Endodermal cell (in vitro differentiated cells): Measurements from ENCODE around the gene HCRTR2. TPM values are rescaled to one million over a fixed set of nuclear protein-coding genes. Genes with fewer than 3 reads are reported as not detected.

Source experiments
- DNase-seq: peaks from one replicate; pipeline ENCODE4 v3.0.0-alpha.2; 2017
- H3K27ac ChIP-seq: 2 replicates; pipeline ENCODE4 v1.5.1; 2013; ENCODE audit warnings: mild to moderate bottlenecking, low read depth, low read length, moderate library complexity
- H3K27me3 ChIP-seq: 2 replicates; pipeline ENCODE4 v1.6.1; 2013; ENCODE audit warnings: mild to moderate bottlenecking, low read length, moderate library complexity; ENCODE audit not compliant: insufficient read depth, control insufficient read depth, poor library complexity, severe bottlenecking
- H3K36me3 ChIP-seq: 2 replicates; pipeline ENCODE4 v1.7.0; 2013; ENCODE audit warnings: mild to moderate bottlenecking, low read length, moderate library complexity; ENCODE audit not compliant: control insufficient read depth, insufficient read depth
- H3K4me1 ChIP-seq: one replicate; pipeline ENCODE4 v1.7.0; 2013; ENCODE audit warnings: low read length; ENCODE audit not compliant: control insufficient read depth, insufficient read depth
- H3K4me3 ChIP-seq: 2 replicates; pipeline ENCODE4 v1.5.1; 2013; ENCODE audit warnings: mild to moderate bottlenecking, low read length, moderate library complexity
- H3K9ac ChIP-seq: 2 replicates; pipeline ENCODE4 v1.6.1; 2013; ENCODE audit warnings: mild to moderate bottlenecking, low read length, moderate library complexity; ENCODE audit not compliant: poor library complexity, severe bottlenecking; ENCODE audit errors: extremely low read depth
- H3K9me3 ChIP-seq: 2 replicates; pipeline ENCODE4 v1.6.1; 2013; ENCODE audit warnings: mild to moderate bottlenecking, low read length, moderate library complexity; ENCODE audit not compliant: control insufficient read depth
- H3K27ac Mint-ChIP-seq: 2 replicates; pipeline ENCODE4 v1.8.0; 2020; ENCODE audit warnings: mixed read lengths
- H3K27me3 Mint-ChIP-seq: 2 replicates; pipeline ENCODE4 v1.8.0; 2021; ENCODE audit warnings: mild to moderate bottlenecking, mixed read lengths; ENCODE audit not compliant: insufficient read depth
- H3K36me3 Mint-ChIP-seq: 2 replicates; pipeline ENCODE4 v1.8.0; 2020; ENCODE audit warnings: low read depth, mixed read lengths
- H3K4me1 Mint-ChIP-seq: 2 replicates; pipeline ENCODE4 v1.8.0; 2020; ENCODE audit warnings: mixed read lengths
- H3K4me3 Mint-ChIP-seq: 2 replicates; pipeline ENCODE4 v1.8.0; 2020; ENCODE audit warnings: mild to moderate bottlenecking, moderate library complexity, mixed read lengths
- H3K9me3 Mint-ChIP-seq: 2 replicates; pipeline ENCODE4 v1.8.0; 2020; ENCODE audit warnings: mild to moderate bottlenecking, mixed read lengths
- WGBS, 2 experiments: methylation state at CpG; one replicate each; pipeline versions ENCODE4 v1.1.5 to v1.1.7; 2013; ENCODE audit warnings: missing lambda C conversion rate in 2 of 2, mixed read lengths in 1 of 2; ENCODE audit not compliant: insufficient coverage in 1 of 2, insufficient read length in 1 of 2; 5-methylcytosine and 5-hydroxymethylcytosine counted together
- total RNA-seq, 2 donors: library from RNA; stranded (reverse); fragmentation: NEBNext Ultra II Directional in 1 of 2; extraction: Animal tissue kit (Norgen Biotek cat#: 25700) in 1 of 2; gene quantifications; 2 replicates in 1 of 2; 3 replicates in 1 of 2; pipeline ENCODE4 v1.2.1, GENCODE V29; 2021
- TF ChIP-seq, protein P1 (sequence below): fragments of 200-600 bp; sonication (generic); conservative IDR thresholded peaks from 2 replicates; pipeline ENCODE4 v1.5.0; 2021; ENCODE audit warnings: antibody characterized with exemption, mild to moderate bottlenecking

The HCRTR2 gene
- total RNA-seq, 2 donors from 2014 or later = 0.29 TPM; not detected in 1

DNA sequence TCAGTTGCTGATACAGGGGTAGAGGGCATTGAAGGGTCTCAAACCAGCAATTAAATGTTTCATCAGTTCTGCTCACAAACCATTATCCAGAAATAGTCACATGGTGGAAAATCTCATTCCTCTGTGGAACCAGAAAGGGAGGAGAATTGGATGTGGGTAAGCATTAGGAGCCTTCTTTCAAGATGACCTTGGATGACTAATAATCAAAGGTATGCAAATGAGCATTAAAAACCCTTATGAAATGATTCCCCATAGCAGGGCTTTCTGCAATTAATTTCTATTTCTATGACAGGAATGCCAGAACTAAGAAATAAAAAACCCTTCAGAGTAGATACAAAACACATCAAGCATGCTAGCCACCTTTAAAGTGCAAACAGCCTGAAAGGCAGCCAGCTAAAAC is 37.4 kb upstream of the HCRTR2 start:
- Mint-ChIP-seq H3K27me3 (no peaks in the 10 kb centered on the region), H3K4me3 (no peak overlapping the region), H3K9me3 (no peaks in the 10 kb centered on the region), H3K4me1 (no peaks in the 10 kb centered on the region), H3K36me3 (no peaks in the 10 kb centered on the region), H3K27ac (no peak overlapping the region)
- H3K36me3 ChIP-seq = no peaks in the 10 kb centered on the region
- TF ChIP-seq, protein P1, sequence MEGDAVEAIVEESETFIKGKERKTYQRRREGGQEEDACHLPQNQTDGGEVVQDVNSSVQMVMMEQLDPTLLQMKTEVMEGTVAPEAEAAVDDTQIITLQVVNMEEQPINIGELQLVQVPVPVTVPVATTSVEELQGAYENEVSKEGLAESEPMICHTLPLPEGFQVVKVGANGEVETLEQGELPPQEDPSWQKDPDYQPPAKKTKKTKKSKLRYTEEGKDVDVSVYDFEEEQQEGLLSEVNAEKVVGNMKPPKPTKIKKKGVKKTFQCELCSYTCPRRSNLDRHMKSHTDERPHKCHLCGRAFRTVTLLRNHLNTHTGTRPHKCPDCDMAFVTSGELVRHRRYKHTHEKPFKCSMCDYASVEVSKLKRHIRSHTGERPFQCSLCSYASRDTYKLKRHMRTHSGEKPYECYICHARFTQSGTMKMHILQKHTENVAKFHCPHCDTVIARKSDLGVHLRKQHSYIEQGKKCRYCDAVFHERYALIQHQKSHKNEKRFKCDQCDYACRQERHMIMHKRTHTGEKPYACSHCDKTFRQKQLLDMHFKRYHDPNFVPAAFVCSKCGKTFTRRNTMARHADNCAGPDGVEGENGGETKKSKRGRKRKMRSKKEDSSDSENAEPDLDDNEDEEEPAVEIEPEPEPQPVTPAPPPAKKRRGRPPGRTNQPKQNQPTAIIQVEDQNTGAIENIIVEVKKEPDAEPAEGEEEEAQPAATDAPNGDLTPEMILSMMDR = no peak
- H3K4me1 ChIP-seq = no peaks in the 10 kb centered on the region
- no peak for DNase-seq
- H3K4me3 ChIP-seq = no peak overlapping the region
- no peaks in the 10 kb centered on the region for H3K27me3 ChIP-seq
- no peak overlapping the region for H3K9ac ChIP-seq
- H3K9me3 ChIP-seq = no peaks in the 10 kb centered on the region
- H3K27ac ChIP-seq = no peak overlapping the region

DNA sequence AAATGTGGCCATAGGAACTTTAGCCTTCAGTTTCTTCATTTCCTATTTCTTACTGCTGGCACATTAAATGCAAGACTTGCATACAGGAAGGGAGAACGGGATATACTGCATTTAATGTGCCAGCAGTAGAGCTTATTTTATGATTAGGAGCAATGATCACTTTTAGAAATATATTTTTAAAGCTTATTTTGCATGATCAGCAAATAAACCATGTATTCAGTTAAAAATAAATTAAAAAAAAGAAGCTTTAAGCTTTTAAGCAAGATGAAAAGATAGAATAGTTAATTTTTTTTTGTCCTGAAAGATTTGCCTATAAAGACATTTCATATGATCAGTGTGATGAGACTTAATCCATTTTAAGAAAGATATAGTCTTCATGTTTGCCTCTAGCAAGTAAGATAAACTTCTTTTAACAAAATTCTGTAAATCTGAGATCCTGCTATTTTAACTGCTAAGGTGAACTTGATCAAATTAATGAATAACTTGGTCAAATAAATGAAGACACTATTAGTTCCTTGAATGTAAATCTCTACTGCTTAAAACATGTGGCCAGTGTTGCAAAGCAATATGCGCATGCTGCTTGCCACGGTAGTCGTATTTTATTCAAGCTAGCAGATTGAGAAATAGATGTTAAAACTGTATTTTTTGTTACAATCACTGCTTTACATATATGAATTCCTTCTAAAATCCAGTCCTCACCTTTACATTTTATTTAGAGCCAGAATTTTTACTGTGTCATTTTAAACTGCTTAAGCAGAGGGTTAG is 36.2 kb upstream of the HCRTR2 start:
- Mint-ChIP-seq H3K4me1 (no peaks in the 10 kb centered on the region), H3K27ac (no peak overlapping the region), H3K4me3 (no peak overlapping the region), H3K27me3 (no peaks in the 10 kb centered on the region), H3K9me3 (peaks cover 1% of the 10 kb centered on the region), H3K36me3 (no peaks in the 10 kb centered on the region)
- no peak overlapping the region for H3K9ac ChIP-seq
- H3K4me3 ChIP-seq = no peak overlapping the region
- H3K27me3 ChIP-seq = no peaks in the 10 kb centered on the region
- no peaks in the 10 kb centered on the region for H3K4me1 ChIP-seq
- WGBS, 2 experiments = 96% methylated on average over 4 of the region's 4 CpGs; no CpG with 5 or more reads in 1 of the 2 experiments
- TF ChIP-seq, protein P1 = no peak
- H3K27ac ChIP-seq = no peak overlapping the region
- DNase-seq = no peak
- H3K9me3 ChIP-seq = no peaks in the 10 kb centered on the region
- no peaks in the 10 kb centered on the region for H3K36me3 ChIP-seq

DNA sequence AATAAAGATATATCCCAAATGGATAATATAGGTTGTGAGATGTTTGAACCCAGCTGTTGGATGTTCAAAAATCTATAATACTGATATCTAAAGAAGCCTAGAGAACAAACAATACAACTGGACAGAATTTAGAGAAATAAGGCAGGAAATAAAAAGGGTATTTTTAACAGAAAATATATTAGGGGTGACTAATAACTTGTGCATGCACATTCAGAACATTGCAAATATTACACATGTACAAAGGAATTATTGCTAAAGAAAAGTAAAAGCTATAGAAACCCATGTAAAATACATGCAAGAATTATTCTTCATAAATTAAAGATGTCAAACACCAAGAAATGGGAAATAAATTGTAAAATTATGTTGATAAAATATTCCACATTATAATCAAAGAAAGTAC is 32.7 kb upstream of the HCRTR2 start:
- Histone ChIP-seq H3K9me3 (no peaks in the 10 kb centered on the region), H3K27me3 (no peaks in the 10 kb centered on the region), H3K36me3 (no peaks in the 10 kb centered on the region), H3K9ac (no peak overlapping the region), H3K27ac (no peak overlapping the region), H3K4me3 (no peak overlapping the region), H3K4me1 (no peaks in the 10 kb centered on the region)
- no peak for DNase-seq
- Mint-ChIP-seq H3K27me3 (no peaks in the 10 kb centered on the region), H3K27ac (no peak overlapping the region), H3K4me3 (no peak overlapping the region), H3K36me3 (no peaks in the 10 kb centered on the region), H3K4me1 (no peaks in the 10 kb centered on the region), H3K9me3 (peaks cover 1% of the 10 kb centered on the region)
- TF ChIP-seq, protein P1 = no peak
